ENCODE measurements around the gene IL13RA1.
"Not testable (repeated sequence)": the region's sequence is repeated elsewhere in the genome, so short reads cannot be mapped to it uniquely, and the experiment has no call there.

GRCh38 chrX:118715917-118716316, 11.5 kb upstream of the IL13RA1 start:
- not testable (repeated sequence) for TF ChIP-seq CTCF (conservative IDR thresholded peaks at IDR 0.05; ENCODE audit: low read depth, low read length); EZH2phosphoT487 (IDR thresholded peaks at IDR 0.05; ENCODE audit: borderline replicate concordance, low read length); EZH2 (IDR thresholded peaks at IDR 0.05; ENCODE audit: low read length, unreplicated experiment)

Measured in PC-3 (cell line).